ENCODE measurements around the gene ACSS1.

ACSS1 gene

DNA sequence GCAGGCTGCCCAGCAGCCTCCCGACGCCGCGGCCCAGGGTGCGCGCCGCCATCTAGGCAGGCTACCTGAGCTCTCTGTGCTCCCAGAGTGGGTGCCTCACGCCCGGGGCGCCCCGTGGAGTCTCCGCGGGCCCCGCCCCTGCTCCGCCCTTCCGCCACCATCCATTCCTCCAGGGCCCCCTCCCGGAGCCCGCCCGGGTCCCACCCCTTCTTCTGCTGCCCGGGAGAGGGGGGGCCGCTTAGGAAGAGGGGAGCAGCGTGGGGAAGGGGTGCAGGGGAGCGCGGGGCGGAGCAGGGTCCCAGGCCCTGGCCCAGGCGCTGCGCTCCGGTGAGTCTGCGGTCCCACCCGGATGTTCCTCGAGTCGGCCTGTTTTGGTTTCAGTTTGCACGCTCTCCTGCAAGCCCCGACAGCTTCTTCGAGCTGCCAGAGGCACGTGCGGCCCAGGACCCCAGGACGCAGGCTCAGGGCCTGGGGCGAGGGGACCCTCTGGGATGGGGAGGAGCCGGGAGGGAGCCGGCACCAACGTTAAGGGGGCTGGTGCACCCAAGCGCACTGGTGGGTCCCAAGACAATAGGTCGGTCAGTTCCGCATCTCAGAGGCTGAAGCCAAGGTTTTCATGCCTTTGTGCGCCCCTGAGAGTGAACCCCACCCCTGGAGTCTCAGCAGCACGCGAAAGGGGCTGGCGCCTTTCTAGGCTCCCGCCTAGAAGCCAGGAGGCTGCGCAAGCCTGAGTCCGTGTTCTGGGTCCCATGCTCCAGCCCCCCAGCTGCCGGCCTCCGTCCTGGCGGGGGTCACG, at the start of gene ACSS1:
Gene ACSS1, minus strand, starts transcription at position 89 of the 796 bp plus-strand sequence. Its CDS starts 37 bp downstream, at position 52.
- peak; percentile 72 for DNase-seq (ENCODE audit: low spot score)

DNA sequence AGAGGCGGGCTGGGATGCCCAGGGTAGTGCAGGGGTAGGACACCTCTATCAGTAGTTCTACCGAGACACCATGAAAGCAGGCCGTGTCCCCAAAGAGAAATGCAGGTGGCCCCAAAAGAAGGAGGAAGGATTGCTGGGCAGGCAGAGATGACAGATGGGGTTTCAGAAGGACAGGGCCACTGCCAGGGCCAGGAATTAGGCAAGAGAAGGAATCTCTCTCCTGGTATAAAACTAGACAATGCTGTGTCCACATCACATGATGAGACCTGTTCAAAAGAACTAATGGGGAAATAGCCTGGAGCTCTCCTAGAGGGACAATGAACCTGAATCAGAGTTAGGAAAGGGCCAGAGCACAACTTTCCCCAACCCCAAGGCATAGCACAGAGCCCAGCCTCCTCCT, 45.6 kb upstream of the ACSS1 start:
- no peak for DNase-seq (ENCODE audit: low spot score)

DNA sequence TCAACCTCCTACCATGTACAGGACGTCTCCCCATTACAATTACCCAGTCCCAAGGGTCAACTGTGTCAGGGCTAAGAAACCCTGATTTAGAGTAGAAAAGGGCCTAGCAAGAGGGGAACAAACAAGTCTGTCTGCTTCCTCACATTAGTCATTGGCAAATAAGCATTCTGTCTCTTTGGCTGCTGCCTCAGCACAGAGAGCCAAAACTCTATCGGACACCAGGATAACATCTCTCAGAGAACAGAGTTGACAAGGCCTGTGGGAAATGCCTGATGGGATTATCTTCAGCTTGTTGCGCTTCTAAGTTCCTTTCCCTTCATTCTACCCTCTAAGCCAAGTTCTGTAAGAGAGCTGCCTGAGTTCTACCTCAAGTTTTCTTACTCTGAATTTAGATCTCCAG, 43.0 kb upstream of the ACSS1 start:
- no peak for DNase-seq (ENCODE audit: low spot score)

DNA sequence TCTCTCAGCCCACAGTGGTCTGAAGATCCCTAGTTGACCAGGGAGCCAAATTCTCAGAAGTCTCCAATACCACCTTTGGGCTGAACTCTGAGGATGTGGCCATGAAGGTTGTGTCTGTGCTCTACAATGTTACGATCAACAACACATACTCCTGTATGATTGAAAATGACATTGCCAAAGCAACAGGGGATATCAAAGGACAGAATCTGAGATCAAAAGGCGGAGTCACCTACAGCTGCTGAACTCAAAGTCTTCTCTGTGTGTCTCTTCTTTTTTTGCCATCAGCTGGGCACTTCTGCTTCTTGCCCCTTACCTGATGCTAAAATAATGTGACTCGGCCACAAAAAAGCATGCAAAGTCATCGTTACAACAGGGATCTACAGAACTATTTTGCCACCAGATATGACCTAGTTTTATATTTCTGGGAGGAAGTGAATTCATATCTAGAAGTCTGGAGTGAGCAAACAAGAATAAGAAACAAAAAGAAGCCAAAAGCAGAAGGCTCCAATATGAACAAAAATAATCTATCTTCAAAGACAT, 41.7 kb upstream of the ACSS1 start:
- DNase-seq (ENCODE audit: low spot score): no peak

DNA sequence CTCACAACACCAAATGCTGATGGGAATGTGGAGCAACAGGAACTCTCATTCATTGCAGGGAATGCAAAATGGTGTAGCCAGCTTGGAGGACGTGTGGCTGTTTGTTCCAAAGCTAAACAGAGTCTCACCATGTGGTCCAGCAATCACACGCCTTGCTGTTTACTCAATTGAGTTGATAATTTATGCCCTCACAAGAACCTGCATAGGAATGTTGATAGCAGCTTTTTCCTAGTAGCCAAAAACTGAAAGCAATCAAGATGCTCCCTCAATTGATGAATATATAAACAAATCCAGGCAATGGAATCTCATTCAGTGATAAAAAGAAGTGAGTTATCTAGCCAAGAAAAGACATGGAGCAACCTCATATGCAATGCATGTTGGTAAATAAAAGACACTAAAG, 39.6 kb upstream of the ACSS1 start:
- no peak for DNase-seq (ENCODE audit: low spot score)

DNA sequence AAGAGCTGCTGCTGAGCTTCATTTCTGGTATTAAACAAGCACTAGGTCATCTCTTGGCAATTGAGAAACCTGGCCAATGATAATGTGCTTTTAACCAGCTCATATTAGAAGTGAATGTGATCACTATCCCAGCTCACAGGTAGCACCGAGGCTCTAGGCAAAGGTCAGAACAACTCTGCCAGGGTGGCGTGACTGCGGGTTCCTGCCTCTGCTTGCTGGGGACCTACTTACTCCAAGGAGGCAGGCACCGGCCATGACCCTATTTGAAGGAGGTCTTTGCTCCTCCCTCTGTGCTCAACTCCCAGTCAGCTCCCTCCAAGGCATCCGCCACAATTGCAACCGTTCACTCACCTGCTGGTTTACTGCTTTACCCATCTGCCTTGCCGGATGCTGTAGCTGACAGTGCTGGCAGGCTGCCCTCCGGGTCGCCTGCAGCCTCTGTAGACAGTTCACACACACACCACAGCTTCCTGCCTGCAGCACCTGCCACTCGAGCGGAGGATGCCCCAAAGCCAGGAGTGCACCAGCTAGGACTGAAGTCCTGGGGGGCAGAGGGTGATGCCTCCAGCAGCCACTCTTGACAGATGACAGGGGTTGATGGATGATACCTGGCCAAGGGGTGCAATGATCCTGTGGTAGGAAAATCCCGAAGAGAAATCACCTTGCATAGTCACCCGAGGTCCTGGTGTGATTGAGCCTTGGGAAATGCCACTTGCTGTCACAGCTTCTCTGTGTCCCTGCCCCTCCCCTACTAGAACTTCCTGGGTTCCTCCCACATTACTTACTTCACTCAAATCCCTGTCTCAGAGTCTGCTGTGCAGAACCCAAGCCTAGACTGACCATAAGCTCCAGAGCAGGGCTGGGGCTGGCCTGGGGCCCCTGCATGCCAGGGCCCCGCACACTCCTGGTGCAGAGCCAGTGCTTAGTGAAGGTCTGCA, 32.8 kb upstream of the ACSS1 start:
- DNase-seq (ENCODE audit: low spot score): peak; percentile 75

DNA sequence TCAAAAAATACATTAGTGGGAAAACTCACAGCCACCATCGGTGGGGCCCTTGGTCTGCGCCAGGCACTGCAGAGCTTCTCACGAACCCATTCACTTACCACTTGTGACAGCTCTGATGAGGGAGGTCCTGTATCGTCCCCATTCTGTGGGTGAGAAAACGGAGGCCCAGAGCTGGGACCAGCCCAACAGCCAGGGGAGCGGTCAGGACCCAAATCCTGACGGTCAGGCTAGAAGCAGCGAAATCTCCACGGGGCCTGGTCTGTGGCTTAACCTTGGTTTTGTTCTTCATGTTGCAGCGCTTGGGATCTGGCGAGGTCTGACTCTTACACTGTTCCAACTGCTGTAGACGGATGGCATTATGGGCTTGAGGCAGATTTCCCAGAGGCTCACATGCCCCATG, 31.7 kb upstream of the ACSS1 start:
- no peak for DNase-seq (ENCODE audit: low spot score)

DNA sequence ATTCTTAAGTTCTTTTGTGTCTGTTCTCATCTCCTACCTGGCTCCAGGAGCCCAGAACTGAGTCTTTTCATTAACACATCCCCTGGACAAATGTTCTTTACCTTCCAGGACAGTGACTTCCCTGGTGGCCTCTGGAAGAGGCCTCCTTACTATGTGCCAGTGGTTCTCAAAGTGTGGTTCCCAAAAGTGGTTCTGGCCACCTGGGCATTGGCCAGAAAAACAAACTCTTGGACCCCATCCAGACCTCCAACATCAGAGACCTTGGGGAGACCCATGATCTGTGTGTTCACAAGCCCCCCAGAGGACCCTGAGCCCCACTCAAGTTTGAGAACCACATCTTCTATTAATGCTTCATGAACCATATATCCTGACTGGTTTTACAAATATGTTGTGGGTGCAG, 31.2 kb upstream of the ACSS1 start:
- no peak for DNase-seq (ENCODE audit: low spot score)

DNA sequence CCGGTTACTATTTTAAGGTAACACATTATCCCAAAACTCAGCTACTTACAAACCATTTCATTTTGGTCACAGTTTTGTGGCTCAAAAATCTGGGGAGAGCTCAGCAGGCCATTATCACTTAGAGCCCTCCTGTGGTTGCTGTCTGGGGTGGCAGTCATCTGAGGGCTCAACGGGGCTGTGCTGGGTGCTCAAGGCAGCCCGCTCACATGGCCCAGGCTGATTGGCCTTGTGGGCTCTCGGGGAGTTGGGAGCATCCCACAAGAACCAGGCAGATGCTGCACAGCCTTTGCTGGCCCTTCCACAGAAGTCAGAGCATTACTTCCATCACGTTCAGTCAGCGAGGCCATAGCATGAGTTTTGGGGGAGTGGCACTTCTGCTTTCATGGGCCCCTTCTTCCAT, 30.3 kb upstream of the ACSS1 start:
- DNase-seq (ENCODE audit: low spot score): no peak

DNA sequence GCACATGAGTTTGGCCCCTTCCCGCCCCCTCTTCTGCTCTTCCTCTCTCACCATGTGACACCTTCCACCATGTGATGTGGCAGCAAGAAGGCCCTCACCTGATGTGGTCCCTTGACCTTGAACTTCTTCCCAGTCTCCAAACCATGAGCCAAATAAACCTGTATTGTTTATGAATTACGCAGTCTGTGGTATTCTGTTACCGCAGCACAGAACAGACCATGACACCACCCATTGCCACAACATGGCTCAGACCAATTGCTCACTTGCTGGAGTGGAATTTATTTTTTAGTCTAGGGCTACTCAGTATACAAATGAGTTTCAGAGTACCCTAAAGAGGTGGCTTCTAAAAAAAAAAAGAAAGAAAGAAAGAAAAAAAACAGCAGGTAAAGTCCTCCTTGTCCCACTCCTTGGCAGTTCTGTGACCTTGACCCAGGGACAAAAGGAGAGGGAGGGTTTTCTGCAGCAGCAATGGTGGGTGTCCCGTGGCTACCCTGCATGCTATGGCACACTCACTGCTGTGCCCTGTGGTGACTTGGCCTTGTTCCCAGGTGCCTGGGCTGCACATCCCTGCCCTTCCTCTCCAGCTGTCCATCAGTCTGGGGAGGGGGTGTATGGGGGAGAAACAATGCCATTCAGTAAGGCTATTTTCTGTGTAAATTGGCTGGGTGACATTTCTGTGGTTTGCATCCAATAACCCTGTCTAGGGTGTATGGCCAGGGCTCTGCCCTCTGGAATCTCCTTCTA, 29.4 kb upstream of the ACSS1 start:
- DNase-seq (ENCODE audit: low spot score): no peak

DNA sequence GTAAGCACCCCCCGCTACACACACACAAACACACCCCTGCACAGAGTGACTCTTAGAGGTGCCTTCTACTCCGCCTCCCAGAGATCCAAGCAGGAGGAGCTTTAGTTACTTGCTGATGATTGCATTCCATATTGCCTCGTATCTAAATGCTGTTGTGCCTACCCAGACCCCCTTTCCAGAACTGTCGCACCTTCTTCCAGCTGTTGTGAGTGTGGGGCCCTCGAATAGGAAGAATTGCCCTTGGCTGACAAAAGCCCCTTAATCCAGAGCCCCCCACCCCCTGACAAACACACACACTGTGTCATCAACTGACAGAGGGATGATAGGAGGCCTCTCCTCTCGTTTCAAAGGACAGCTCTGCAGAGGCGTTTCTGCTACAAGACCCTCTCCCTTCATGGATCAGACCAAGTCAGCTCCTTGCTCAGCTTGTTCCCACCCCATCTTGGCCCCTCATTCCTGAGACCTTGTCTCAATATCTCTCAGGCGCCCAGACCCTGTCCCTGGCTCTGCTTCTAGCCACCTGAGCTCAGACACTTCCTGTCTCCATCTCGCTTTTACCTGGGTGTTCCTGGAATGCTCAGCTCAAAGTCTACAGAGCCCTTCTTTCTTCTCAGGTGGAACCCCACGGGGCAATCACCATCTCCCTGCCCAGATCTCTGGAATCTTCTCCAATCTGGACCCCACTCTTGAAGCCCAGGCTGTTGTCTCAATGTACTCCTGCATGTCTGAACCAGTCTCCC, 28.0 kb upstream of the ACSS1 start:
- no peak for DNase-seq (ENCODE audit: low spot score)

DNA sequence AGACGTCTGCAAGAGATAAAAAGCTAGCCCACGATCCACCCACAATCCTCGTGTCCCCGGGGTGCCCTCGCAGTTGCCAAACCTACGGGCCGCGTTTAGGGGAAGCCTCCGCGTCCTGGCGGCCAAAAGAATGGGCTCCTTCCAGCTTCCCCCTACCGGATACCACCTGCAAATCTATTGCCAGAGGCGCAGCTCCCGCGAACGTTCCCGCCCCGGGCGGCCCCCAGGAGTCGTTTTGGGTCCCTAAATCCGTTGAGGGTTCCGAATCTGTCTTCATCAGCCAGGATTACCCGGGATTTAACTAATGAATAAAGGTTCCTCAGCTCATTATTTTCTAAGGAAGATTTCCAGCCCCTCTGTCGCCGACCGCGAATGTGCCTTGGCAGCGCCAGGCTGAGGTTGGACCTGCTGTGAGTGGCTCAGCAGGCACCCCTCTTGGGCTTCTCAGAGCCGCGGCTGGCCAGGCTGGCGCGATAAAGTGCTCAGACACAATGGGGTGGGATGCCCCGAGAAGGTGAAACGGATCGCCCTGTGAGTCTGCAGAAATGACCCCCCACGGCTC, 26.8 kb upstream of the ACSS1 start:
- no peak for DNase-seq (ENCODE audit: low spot score)

DNA sequence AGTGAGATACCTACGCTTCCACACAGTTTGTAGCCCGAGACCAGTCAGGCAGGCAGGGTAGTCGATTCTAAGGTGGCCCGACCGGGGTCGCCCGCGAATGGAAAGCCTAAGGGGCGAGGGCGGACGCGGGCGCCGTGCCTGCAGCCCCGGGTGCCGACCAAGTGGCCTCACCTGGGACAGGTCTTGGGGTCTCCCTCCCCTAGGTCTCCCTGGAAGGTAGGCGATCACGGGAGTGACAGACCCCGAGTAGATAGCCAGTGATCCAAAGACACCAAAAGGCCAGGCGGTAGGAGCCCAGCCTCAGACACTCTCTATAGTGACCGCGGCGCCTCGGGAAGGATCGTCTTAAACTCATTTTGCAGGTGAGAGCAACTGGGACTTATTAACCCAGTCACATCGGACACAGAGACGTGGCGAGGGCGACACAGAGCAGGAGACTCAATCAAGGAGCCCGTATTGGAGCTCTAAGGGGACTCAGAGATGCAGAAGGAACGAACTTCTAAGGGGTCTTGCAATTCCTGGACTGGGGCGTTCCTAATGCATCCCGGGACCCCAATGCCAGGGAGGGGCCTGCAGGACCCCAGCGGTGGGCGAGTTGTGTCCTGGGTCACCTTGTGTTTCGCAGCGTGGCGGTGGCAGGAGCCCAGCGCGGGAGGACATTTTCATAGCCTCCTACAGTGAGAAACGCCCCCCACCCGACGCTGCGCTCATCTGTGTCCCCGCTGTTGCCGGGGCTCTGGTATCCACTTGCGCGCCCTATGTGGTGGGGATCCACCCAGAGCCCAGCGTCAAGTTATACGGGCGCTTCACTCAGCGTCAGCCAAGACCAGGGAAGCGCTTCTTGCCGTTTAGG, 26.1 kb upstream of the ACSS1 start:
- peak; percentile 51 for DNase-seq (ENCODE audit: low spot score)

DNA sequence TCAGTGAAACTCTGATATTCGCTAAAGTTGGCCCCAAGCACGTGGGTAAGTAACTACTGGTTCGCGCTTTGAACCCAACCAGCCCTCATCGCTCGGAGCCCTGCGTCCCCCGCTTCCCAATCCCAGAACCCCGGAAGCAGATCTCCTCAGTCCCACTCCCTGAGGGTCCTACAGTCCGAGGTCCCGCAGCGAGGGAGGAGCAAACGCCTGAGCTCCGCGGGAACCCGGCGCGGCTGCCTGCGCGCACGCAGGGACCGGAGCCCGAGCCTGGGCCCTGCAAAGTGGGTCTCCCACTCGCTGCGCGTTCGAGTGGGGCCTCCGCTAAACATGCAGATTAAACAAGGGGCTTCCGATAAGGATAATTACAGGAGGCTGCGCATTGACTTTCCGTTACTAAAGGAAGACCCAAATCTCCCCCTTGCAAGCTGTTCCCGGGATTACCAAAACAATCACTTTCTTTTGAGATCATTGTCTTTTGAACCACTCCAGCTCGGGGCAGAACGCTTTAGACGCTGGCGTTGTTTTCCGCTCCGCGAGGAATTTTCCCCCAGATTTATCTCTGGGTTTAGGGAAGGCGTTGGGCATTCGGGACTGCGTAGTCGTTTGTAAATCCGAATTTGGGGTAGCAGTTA, 25.3 kb upstream of the ACSS1 start:
- no peak for DNase-seq (ENCODE audit: low spot score)

DNA sequence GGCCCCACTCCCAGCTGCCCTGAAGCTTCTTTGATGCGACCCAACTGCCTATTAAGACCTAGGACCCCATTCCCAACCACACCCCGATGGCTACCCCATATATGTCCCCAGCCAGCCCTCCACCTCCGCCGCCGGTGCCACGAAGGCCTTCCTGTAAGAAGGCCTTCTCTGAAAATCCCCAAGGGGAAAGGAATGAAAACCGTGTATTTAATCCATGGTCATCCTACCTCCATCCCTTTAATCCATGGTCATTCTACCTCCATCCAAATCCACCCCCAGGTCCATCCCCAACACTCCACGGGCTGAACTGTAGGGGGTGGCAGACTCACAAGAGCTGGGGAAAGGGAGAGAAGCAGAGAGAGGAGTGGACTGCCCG, 24.5 kb upstream of the ACSS1 start:
- no peak for DNase-seq (ENCODE audit: low spot score)

DNA sequence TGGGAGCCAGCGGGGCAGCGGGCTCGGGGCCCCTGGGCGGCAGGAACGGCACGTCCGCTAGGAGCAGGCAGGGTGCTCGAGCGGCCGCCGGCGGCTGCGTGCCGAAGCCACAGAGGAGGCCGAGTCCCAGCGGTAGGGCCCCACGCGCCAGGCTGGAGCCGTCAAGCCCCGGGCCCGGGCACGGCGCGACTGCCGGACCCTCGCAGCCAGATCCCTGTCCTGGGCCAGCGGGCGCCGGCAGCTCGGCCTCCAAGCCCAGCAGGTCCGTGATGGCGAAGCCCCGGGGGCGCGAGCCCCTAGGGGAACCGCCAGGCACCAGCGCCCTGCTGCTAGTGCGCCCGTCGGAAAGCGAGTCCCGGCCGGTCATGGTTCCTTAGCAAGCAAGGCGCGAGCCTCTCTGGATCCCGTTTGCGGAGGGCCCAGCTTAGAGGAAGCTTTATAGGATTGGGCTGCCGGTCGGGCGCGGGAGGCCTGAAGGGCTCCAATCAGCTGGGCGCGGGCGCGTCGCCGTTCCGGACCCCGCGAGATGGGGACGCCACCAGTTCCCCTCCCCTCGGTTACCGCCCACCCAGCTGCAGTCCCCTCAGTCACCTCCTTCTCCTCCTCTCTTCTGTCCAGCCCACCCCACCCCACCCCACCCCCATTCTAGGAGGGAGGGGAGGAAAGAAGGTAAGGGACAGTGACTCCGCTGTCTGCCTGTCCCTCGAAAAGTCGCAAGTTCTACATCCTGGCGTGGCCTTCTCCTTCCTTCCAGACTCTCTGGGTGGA, 24.0 kb upstream of the ACSS1 start, which contains the start of gene VSX1:
Gene VSX1, minus strand, starts transcription at position 412 of the 768 bp plus-strand sequence. Its CDS starts 45 bp downstream, at position 367.
- DNase-seq (ENCODE audit: low spot score): no peak

DNA sequence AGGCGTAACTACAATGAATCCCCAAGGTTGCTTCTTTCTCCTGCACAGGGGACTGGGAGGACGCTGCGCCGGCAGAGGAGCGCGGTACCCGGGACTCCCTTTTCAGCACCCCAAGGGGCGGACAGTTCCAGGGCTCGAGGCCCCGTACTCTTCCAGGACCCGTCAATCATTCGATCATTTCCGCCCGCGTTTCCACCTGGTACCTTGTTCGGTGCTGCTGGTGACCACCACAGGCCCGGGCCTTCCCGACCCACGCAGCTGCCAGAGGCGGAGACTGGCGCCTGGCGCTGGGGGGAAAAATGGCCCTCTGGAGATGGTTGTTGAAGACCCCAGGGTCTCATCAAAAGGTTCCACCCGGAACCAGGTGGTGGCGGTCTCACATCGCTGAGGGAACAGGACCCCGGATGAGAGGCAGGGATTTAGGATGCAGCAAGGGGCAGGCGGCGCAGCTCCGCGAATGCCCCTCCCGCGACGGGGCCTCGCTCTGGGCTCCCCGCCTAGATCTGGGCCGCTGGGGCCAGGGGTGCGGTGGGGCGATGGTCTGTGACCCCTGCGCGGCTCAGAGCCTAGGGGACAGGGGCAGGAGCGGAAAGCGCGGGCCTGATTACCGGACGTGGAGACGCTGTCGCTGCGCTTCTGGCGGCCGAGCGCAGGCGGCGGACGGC, 23.3 kb upstream of the ACSS1 start:
- no peak for DNase-seq (ENCODE audit: low spot score)

DNA sequence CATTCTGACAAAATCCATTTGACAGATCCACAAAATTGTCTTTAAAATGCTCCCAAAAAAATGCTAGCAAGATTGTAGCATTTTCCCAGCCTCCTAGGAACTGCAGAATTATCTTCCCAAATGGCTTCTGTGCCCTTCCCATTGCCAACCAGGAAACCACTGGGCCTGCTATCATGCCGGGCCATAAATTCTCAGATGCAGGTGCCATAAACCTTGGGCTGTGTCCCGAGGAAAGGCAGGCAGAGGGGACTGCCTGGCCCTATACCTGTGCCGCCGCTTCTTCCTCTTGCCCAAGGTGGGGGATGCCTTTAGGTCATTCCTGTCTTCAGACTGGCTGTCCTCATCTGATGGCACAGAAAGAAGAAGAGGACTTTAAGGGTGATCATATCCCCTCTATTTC, 21.2 kb upstream of the ACSS1 start:
- no peak for DNase-seq (ENCODE audit: low spot score)
